Liver (tissue), 3 donors: Measurements from ENCODE around the gene TANC1.

Experiments used
- CTCF ChIP-seq: fragments of 150-350 bp; IDR thresholded peaks from 2 replicates; pipeline ENCODE4 v1.5.1; 2017; ENCODE audit warnings: improper control_type of control experiment, low read depth, low read length; ENCODE audit not compliant: missing input control
- EGR1 ChIP-seq, 2 donors: IDR thresholded peaks; 2 replicates each; pipeline ENCODE4 v1.6.1; 2016 to 2018; ENCODE audit warnings: antibody characterized with exemption in 2 of 2, low read depth in 2 of 2
- JUND ChIP-seq, 2 donors: IDR thresholded peaks; 2 replicates each; pipeline ENCODE4 v1.6.1; 2016; ENCODE audit warnings: antibody characterized with exemption in 2 of 2
- RAD21 ChIP-seq, 2 donors: IDR thresholded peaks; 2 replicates each; pipeline ENCODE4 v1.6.1; 2016; ENCODE audit warnings: antibody characterized with exemption in 2 of 2, mild to moderate bottlenecking in 2 of 2
- donor health status: healthy.
- donor health status: healthy.

- TF ChIP-seq CTCF = no peak
- TF ChIP-seq EGR1 (IDR thresholded peaks at IDR 0.05; ENCODE audit: low read depth in 2 of 2) = no peak
- no peak for TF ChIP-seq JUND (IDR thresholded peaks at IDR 0.05)
- TF ChIP-seq RAD21 (IDR thresholded peaks at IDR 0.05) = no peak
Observed at GRCh38 chr2:159208438-159208837, 240.0 kb downstream of the TANC1 start.
